SHP77 treated with DMSO at 0.1 percent for 48 hours (cell line): ENCODE data around the gene ZDHHC14.
"Not testable (repeated sequence)": the region's sequence is repeated elsewhere in the genome, so short reads cannot be mapped to it uniquely, and the experiment has no call there.

ENCODE experiments used
- DNase-seq: peaks from one replicate; lab custom pipeline; 2025; lab: John Stamatoyannopoulos, UW

The ZDHHC14 gene

DNA sequence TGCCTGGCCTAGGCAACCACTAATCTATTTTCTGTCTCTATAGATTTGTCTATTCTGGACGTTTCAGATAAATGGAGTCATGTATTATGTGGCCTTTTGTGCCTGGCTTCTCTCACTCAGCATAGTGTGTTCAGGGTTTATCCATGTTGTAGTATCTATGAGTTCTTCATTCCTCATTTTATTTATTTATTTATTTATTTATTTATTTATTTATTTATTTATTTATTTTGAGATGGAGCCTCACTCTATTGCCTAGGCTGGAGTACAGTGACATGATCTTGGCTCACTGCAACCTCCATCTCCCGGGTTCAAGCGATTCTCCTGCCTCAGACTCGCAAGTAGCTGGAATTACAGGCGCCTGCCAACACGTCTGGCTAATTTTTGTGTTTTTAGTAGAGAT, 86.3 kb downstream of the ZDHHC14 start:
- DNase-seq, result not testable (repeated sequence)

DNA sequence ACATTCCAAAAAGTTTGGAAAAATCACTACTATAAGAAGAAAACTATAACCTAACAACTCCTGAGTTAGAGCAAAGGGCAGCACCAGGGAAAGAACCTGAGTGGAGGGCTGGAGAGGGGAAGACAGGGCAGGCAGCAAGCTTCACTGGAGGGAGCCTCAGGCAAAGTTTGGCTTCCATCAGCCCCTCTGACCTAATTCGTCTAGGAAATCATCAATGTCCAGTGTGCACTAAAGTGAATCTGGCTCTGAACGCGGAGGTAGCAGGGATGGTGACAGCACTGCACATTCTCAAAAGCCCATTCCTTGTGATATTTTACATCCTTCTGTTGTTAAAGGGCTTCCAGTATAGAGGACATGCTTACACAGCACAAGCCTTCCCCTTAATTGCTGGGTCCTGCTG, 87.1 kb downstream of the ZDHHC14 start:
- DNase-seq, result no peak

DNA sequence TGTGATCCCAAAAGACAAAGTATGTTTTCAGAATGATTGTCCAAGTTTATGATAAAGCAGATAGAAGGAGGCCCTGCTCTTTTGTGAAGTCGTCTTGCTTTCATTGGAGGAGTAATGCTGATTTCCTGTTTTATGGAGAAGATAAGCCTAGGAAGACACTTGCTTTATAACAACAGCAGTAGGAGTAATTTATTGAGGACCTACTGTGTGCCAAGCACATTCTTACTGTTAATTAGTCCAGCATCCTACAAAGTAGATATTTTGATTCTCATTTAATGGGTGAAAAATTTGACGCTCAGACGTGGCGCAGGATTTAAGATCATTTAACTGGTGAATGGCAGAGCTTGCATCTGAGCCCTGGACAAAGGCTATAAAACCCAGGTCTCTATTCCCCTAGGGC, 87.6 kb downstream of the ZDHHC14 start:
- no peak for DNase-seq

DNA sequence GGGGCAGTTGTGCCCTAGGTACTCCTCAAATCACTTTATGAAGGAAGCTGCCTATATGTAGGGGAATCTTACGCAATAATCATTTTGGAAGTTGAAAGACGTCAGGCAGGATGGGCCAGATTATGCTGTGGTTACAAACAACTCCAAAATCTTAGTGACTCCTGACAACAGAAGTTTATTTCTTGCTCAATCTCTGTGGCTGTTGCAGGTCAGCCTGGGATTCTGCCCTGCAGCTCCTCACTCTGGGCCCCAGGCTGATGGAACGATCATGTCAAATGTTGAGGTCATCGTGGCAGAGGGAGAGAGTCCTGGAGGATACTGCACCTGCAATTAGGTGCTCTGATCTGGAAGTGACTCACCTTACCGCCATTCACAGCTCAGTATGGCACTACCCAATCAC, 88.4 kb downstream of the ZDHHC14 start:
- DNase-seq, result no peak

DNA sequence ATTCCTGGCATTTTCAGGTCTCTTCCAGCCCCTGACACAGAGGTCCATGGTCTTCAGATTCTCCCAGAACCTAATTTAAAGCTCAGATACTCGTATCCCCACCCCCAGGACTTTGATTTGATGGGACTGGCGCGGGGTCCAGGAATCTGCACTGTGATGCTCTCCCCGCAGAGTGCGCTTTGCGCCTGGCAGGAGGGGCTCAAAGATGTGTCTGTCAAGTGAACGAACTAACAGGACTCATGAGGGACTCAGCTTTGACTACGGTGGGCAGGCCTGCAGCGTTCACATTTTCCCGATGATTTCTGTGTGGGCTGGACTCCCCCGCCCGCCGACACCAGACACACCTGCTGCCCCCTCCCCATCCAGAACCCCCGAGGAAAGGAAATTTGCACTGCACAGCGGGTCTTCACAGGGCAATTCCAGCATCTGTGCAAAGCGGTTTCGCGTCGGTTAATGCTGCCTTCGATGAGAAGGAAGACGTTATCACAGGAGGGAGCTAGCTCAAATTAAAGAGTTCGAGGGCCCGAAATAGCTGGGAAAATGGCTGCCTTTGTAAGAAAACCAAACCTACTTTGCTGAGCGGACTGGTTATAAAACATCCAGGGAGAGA, 90.2 kb downstream of the ZDHHC14 start:
- no peak for DNase-seq

DNA sequence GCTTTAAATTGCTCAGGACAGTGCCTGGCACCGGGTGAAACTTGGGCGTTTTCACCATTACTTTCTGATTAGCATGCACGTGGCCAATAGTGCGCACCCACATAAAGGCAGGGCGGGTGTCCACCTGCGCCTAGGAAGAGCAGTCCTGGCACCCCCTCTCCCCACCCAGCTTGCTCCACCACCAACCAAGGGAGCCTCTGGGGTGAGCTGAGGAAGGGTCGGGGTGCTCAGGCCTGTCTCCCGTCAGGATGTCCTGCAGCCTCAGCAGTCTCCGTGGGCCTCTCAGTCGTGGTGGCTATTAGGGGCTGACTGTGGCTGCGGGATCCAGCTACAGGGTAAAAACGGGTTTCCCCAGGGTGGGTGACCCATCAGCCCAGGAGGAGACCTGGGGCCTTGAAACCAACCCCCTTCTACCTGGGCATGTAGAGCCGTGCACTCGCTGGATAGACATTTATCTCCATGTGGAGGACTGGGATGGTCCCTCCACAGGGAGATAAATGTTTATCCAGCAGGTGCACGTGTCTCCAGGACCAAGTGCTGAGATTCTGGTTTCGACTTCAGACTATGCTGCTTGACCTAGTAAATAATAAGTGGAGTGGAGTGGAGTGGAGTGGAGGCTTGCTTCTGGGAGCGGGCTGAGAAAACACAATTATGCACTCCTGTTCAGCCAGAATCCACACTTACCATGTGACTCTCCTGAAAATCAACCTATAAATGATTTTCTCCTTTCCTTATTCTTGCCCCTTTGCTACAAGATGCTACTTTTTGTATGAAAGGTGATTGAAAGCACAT, 91.1 kb downstream of the ZDHHC14 start:
- no peak for DNase-seq

DNA sequence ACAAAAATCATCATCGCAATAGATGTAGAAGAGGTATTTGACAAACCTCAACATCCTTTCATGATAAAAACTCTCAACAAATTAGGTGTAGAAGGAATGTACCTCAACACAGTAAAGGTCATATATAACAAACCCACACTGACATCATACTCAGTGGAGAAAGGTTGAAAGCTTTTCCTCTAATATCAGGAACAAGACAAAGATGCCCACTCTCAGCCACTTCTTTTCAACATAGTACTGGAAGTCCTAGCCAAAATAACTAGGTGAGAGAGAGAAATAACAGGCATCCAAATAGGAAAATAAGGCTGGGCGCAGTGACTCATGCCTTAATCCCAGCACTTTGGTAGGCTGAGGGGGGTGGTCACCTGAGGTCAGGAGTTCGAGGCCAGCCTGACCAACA, 95.8 kb downstream of the ZDHHC14 start:
- no peak for DNase-seq

DNA sequence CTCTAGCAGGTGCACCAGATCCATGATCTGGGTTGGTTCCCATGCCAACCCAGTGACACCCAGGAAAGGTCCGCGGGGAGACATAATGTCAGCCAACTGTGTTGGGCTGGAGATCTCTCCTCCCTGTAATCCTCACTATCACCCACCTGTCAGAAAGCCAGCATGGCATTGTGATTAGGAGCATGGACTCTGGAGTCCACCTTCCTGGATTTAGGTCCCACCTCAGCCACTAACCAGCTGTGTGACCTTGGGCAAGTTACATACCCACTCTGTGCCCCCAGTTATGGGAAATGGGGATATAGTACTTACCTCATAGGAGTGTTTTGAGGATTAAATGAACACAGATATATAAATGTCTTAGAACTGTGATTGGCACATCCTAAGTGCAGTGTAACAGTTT, 97.9 kb downstream of the ZDHHC14 start:
- DNase-seq, result no peak

DNA sequence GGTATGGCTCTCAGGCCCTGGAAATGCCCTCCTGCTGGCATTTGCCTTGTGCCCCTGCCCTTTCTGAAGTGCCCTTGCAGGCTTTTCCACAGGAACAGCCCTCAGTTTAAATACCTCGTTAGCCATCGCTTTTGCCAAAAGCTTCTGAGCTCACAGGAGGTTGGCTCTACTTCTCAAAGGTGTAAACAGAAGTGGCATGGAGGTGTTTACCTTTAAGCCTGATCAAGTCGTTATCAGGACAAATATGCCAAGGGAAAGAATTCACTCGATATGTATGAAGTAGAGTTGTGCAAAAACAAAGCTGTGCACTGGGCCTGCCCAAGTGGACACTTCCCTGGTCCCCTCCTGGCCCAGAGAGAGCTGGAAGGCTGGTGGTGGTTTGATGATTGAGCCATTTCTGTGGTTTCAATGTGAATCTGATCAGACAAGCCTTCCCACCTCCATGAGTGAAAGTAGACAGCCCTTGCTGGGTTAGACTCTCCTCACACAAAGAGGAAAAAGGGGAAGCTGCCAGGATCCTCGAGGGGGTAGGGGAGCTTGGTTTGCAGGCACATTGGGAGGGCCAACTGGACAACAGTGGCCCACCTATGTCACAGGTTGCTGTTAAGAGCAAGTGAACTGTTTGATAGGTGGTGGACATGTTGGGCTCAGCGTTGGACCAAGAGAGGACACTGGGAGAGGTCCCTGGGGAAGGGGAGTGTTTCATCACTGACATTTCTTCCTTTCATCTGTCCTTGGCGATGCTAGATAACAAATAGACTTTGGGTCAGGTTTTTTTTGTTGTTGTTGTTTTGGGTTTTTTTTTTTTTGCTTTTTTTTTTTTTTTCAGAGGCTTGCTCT, 98.7 kb downstream of the ZDHHC14 start:
- DNase-seq, result no peak

DNA sequence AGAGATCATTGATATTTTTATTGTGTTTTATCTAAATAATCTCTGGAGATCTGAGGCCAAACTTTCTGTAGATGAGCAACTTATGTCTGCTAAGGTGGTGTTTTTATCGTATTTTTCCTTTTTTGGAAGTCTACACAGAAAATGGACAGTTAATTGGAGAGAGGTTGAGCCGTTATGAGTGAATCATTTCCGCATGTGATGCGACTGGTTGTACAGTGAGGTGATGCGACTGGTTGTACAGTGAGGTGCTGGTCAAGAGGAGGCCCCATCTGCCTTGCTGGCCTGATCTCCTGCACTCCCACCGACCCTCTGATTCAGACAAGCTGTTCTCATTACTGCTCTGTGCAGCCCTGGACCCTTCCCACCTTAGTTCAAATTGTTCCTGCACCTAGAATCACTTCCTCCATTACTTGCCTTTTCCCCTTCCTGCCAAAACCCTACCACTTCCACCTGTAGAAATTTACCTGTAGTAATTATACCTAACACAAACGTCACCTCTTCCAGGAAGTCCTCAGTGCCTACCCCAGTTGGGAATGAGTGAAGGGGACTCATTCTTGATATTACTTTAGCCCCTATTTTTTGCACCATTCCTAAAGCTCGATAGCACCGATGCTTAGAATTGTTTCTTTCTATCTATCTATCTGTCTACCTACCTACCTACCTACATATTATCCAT, 100.3 kb downstream of the ZDHHC14 start:
- no peak for DNase-seq

DNA sequence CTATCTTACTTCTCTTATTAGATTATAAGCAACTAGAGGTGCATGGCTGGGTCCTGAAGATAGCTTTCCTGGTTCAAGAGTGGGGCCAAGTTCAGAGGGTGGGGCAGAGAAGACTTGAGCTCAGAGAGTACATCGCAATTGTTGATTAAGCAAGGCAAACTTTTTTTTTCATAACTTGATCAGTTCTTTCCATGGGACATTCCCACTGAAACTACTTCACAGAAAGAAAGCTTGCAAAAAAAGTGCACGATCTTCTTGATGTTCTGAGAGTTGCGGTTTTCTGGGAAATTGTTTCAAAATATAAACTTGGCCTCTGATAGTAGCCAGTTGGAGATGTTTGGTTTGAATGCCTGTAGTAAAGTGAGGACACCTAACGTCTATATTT, 100.9 kb downstream of the ZDHHC14 start:
- DNase-seq, result no peak

DNA sequence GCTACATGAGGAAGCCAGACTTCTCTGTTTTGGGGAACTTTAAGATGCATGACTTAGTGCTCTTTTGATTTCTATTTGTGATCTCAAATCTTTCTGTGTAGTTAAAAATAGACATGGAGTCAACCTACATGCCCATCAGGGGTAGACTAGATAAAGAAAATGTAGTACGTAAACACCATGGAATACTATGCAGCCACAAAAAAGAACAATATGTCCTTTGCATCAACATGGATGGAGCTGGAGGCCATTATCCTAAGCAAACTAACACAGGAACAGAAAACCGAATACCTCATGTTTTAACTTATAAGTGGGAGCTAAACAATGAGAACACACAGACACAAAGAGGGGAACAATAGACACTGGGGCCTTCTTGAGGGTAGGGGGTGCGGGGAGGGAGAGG, 102.8 kb downstream of the ZDHHC14 start:
- DNase-seq, result no peak

DNA sequence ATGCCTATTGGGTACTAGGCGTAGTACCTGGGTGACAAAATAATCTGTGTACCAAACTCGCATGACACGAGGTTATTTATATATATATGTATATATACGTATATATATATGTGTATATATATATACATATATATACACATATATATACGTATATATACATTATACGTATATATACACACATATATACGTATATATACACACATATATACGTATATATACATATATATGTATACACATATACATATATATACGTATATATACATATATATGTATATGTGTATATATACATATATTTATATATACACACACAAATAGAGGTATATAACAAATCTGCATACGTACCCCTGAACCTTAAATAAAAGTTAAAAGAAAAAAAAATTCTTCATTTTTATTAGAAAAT, 103.2 kb downstream of the ZDHHC14 start:
- no peak for DNase-seq

DNA sequence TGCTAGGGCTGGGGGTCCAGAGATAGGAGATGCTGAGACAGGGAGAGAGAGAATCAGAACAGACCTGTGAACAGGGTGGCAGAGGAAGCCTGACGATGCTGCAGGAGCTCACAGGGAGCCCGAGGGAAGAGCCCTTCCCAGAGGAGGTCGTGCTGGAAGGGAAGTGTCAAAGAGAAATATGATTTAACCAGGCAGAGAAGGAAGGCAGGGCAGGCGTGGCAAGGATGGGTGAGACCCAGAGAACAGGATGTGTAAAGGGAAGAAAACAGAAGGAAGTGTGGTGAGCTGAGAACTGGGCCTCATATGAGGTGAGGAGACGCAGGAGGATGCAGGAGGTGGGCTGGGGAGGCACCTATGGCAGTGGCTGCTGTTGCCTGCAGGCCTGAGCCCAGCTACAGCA, 105.6 kb downstream of the ZDHHC14 start:
- DNase-seq, result no peak

DNA sequence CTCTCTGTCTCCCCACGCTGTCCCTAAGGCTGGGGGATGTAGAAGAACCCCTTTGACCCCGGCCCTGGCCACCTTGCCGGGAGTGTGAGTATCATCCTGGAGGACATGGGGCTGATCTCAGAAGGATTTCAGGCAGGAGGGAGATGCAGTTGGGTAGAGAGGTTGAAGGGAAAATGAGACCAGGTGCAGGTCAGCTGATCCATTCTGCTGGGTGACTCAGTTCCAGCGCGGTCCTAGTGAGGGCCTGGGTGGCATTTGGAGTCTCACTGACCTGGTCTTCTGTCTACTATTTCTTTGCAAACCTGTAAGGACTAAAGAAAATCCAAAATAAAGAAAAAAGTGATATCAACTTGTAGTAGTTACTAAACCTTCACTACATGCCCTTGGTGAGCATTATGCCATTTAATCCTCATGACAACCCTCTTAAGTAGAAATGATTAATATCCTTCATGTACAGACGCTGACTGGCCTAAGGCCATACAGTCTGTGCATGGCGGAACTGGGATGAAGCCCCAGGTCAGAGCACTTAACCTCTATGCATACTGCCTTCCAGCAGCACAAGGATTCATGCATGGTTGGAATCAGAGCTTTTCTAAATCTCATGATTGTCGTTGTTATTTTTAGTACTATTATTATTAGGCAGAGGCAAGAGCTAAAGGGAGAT, 106.3 kb downstream of the ZDHHC14 start:
- no peak for DNase-seq

DNA sequence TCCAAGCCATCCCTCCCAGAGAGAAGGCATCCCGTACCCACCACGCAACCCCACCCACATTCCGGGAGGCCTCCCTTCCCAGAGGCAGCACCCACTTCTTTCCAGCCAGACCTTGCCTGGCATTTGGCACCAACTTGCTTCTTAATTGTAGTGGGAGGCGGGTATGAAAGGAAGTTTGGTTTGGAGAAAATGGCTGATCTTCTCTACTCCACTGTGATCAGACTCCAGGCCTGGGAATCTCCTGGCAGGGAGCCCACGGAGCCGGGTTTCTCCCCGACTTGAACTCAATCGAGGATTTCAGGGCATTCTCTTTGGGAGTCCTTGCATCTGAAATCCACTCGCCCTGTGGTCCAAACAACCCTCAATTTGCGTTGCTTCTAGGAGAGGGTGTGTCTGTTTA, 107.1 kb downstream of the ZDHHC14 start:
- no peak for DNase-seq

DNA sequence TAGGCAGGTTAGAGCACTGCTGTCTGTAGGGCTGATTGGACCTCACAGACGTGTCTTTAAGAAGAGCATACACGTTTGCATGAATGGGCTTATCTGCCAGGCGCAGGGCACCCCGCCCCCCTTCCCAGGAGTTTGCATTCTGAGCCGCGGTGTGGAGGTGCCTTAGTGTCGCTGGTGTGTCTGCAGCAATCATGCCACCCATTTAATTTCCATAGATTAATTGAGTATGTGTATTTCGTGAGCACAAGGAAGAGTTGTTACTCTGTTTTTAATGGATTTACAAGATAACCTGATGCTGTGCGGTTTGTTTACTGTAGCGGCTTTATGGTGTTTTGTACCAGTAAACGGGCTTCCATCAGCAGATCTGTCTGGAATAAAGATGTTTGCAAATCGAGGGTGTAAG, 107.7 kb downstream of the ZDHHC14 start:
- no peak for DNase-seq

DNA sequence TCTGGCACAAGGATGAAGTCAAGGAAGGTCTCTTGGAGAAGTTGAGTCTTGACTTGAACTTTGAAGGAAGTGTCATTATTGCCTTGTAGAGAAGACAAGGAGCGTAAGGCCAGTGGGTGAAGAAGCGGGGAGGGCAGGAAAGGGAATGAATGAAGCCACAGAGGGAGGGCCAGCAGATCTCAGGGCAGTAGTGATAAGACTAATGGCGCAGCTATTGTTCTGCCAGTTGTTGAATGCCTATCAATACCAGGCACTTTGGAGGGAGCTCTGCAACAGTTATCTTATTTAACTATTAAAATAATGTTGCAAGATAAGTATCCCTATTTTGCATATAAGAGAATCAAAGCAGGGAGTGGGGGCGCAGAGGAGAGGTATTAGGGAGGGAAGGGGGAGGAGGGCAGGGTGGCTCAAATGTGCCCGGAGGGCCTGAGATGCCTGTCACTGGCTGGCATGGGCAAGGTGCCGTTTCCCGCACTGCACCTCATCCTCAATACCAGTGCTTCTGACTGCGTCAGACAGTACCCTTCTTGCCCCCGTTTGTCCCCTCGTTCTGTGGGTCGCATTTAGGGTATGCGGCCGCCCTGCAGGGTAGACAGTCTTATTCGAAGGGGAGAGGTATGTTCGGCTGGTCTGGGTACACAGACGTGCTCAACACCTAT, 109.8 kb downstream of the ZDHHC14 start:
- no peak for DNase-seq

DNA sequence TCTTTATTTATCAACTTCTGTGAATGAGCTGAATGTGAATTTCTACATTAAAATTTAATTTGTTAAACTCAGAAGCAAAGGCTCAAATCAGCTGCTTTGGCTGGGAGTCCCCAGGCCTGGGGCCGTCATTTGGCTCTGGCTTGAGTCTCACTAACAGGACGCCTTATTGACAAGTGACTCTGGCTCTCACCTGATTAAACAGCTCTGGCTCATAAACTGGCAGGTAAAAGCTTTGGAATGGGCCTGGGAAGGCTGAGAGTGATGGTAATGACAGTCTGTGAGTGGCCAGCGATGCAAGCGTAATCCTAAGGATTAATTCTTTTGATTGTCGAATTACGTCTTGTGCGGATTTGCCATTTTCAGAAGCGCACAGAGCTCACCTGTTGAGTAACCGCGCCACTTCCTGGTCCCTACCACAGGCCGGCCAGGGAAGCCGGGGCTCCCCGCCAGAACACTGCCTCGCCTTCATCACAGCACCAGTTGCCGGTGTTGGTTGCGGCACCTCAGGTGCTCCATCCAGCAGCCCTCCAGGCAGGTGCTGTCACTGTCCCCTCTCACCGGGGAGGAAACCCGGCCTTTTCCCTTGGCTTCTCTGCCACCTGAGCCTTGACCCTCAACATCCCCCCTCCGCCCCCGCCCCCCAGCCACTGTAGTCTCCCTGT, 110.7 kb downstream of the ZDHHC14 start:
- DNase-seq, result no peak

DNA sequence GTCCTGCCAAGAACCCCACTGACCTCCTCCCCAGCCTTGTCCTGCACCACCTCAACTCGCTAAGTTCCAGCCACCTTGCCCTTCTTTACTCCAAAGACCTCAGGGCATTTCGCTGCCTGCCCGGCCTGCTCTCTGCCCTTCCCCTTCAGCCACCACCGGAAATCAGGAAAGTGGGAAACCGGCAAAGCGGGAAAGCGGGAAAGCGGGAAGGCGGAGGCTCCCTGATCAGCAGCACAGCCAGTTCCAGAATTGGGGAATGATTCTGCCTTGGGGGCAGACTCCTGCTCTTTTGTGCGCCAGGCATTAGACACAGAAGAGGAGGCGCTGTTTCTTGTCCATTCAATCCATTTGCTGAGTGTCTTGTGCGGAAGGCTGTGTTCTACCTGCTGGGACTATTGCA, 111.3 kb downstream of the ZDHHC14 start:
- no peak for DNase-seq

DNA sequence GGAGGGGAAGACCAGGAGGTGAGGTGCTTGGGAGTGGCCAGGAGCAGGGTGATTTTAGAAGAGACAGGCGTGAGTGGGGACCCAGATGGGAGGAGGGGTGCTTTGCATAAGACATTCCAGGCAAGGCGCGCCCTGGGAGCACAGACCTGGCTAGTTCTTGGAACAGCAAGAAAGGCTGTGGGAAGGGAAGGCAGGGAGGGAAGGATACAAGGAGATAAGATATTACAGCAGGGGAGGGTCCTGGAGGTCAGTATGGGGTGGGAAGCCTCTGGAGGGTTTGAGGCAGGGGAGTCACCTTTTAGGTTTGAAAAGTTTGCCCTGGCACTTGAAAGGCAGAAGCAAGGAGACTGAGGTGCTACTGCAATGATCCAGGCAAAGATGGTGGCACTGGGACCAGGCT, 111.8 kb downstream of the ZDHHC14 start:
- no peak for DNase-seq
